NCI-H2196 (cell line): ENCODE data around the gene ANKS4B.
"Not testable (repeated sequence)": the region's sequence is repeated elsewhere in the genome, so short reads cannot be mapped to it uniquely, and the experiment has no call there.

Experiments
- DNase-seq: peaks from one replicate; lab custom pipeline; 2025; ENCODE audit not compliant: unreplicated experiment; lab: John Stamatoyannopoulos, UW

Gene ANKS4B

DNA sequence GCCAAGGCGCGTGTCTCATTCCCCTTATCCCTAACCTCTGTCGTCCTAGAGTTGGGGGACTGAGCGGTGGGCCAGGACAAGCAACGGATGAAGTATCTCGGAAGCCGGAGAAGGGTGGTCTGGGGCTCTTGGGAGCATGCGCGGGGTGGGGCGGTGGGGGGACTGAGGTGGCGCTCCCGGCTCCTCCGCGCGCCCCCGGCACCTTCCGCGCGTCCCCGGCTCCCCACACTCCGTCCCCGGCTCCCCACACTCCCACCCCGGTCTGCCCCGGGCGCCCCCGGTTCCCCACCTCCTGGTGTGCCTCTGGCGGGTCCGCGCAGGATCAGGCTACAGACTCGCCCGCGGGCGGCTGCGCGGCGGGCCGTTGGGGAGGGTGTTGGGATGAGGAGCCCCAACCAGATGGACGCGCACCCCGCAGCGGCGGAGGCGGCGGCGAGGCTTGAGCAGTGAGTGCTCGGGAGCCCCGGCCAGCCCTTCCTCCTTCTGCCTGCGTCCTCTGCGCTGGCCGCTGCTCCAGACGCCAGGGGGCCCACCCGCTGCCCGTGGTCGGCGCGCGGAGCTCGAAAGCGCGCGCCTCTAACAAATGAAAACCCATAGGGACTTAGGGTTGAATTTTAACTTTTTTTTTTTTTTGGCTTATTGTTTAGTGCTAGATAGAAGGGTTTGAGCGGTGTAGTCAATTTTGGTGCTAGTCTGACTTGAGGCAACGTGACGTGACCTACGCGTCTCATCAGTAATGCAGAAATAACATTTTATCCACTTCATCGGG, 50.2 kb downstream of the ANKS4B start:
- DNase-seq: no peak

DNA sequence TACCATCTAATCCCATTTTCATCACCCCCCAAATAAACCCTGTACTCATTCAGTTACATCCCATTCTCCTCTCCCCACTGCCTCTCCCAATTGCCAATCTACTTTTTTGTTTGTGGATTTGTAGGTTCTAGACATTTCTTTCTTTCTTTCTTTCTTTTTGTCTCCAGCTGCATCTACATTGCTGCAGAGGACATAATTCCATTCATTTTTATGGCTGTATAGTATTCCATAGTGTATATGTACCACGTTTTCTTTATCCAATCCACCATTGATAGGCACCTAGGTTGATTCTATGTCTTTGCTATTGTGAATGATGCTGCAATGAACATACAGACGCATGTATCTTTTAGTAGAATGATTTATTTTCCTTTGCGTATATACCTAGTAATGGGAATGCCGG, 50.9 kb downstream of the ANKS4B start:
- no peak for DNase-seq

- no peak for DNase-seq
These were observed 51.8 kb downstream of the ANKS4B start for GRCh38 chr16:21285314-21285713.

DNA sequence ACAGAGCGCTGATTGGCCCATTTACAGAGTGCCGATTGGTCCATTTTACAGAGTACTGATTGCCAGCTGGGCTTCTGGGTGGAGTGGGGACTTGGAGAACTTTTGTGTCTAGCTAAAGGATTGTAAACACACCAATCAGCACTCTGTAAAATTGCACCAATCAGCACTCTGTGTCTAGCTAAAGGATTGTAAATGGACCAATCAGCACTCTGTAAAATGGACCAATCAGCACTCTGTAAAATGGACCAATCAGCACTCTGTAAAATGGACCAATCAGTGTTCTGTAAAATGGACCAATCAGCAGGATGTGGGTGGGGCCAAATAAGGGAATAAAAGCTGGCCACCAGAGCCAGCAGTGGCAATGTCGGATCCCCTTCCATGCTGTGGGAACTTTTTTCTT, 56.3 kb downstream of the ANKS4B start:
- DNase-seq: not testable (repeated sequence)

GRCh38 chr16:21300309-21301167, 67.0 kb downstream of the ANKS4B start:
- peak; percentile 98 for DNase-seq

- DNase-seq: peak; percentile 82
These were observed 67.8 kb downstream of the ANKS4B start for GRCh38 chr16:21301168-21301894.

DNA sequence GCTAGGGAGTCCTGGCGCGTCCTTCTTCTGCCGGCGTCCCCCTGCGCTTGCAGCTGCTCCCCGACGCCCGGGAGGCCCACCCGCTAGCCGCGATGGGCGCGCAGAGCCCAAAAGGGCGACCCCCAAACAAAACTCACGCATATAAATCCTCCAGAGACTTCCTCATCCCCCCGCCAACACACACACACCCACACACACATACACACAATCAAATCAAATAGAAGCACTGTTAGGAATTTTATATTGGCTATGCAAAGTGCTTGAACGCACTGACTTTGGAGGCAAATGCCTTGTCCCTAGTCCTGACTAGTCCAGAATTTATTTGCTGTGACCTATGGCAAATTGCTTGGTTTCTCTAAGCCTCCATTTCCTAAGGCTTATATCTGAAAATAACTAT, 68.4 kb downstream of the ANKS4B start:
- no peak for DNase-seq

- no peak for DNase-seq
These were observed 69.0 kb downstream of the ANKS4B start for GRCh38 chr16:21302454-21302853.

DNA sequence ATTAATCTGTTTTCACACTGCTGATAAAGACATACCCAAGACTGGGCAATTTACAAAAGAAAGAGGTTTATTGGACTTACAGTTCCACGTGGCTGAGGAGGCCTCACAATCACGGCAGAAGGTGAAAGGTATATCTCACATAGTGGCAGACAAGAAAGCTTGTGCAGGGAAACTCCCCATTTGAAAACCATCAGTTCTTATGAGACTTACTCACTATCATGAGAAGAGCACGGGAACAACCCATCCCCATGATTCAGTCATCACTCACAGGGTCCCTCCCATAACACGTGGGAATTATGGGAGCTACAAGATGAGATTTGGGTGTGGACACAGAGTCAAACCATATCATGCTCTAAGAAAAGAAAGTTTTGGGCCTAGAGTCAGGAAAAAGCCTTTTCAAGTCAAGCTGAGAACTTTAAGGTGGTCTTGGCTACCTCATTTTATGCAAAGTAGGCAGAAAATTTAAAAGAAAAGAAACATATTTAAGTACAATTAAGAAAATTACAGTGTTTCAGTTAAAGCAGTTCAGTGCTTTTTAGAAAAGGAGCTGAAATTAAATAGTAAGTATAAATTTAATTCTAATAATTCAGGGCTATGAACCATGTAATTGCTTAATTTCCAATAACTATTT, 69.5 kb downstream of the ANKS4B start:
- no peak for DNase-seq
